GM19455 (cell line): Measurements from ENCODE around the gene EIF4E2.
"Not testable (repeated sequence)": the region's sequence is repeated elsewhere in the genome, so short reads cannot be mapped to it uniquely, and the experiment has no call there.

Source experiments
- ATAC-seq: cut with Tn5 transposase; IDR thresholded peaks from one replicate; pipeline ENCODE4 v1.9.1; 2021; ENCODE audit not compliant: unreplicated experiment

Gene EIF4E2

DNA sequence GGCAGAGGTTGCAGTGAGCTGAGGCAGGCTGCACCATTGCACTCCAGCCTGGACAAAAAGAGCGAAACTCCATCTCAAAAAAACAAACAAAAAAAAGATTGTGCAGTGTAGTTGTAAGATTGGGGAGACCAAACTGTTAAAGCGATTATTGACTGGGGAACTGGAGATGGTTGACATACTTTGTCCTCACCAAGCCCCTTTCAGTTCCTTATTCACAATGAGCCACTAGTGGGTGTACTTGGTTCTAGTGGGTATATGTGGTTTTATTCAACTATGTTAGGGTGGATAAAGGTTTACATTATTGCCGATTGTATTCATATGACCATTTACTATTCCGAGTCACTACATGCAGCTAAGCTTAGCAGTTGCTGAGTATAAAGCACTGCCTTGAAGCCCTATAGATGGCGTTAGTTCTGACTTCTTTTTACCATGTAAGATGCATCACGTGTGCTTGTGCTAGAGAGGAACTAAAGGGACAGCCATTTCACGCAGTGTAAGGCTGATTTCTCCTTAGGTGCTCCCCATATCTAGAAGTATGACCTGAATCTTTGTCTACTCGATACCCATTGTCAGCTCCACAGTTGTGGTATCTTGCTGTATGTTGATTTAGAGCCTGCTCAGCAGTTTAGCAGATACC is 12.1 kb downstream of the EIF4E2 start:
- no peak for ATAC-seq

DNA sequence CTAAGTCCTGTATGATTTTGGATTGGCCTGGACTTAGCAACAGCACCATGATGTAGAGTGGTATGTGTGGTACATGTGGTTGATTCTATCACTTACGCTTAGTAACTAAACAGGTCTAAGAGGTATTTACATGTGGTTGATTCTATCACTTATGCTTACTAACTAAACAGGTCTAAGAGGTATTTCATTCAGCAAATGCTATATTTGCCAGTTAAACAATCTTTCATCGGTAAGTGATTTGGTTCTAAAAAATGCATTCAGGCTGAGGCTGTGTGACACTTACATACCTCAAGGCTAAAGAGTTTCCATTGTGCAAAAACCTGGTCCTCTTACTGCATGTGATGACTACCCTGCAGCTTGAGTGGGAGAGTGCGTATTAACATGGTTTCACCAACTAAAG is 13.1 kb downstream of the EIF4E2 start:
- no peak for ATAC-seq

DNA sequence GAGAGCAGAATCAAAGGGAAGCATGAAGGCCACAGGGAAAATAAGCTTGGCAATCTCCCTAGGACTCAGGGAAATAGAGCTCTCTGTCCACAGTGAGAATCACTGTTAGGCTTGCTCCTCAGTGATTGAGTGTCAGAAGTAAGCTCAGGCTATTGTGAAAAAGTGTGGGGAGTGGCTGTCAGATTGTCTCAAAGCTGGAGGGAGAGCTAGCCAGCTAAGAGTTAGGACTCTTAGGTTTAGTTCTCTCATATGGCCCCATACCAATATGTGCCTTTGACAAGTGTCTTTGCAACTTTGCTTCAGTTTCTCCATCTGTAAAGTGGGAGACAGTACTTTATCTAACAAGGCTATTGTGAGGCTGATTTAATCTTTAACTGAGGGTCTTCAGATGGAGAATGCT is 17.2 kb downstream of the EIF4E2 start:
- ATAC-seq: no peak

- no peak for ATAC-seq
Observed at GRCh38 chr2:232568161-232568560, 17.7 kb downstream of the EIF4E2 start.

DNA sequence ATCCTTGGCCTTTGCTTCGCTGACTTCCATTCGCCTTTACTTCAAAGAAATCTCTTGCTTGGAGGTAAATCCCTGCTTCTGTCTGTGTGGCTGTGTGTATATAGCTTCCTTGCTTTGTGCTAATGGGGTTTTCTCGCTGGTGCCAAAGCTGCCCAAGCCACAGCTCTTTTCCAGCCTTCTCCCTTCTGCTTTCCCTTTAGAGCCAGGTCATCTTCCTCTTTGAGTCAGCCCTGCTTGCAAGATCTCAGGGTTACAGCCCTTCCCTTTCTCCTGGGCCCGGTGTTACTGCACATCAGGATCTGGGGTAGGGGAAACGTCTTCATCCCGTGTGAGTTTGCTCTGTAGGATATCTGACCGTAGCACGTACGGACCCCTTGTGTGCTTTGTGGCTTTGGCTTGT is 19.1 kb downstream of the EIF4E2 start:
- no peak for ATAC-seq

GRCh38 chr2:232570481-232570880 is 20.0 kb downstream of the EIF4E2 start:
- not testable (repeated sequence) for ATAC-seq

- ATAC-seq: no peak
Observed at GRCh38 chr2:232571026-232571474, 20.6 kb downstream of the EIF4E2 start.

DNA sequence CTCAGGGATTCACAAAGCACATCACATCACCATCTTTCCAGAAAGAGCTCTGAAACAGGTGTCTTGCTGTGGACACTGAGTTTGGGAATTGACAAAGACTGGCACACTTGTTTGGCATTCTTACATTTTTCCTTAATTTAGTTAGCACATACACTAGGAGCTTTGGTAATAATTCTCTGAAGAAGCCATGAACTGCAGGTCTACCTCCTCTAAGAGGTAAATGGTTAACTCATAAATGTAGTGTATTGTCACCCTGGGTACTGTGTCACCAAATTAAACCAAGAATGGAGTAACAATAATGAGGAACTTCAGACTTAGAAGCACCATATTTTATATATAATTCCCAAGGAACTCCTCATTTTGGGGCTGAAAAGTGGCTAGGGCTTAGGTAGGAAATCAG is 22.6 kb downstream of the EIF4E2 start:
- ATAC-seq: no peak

DNA sequence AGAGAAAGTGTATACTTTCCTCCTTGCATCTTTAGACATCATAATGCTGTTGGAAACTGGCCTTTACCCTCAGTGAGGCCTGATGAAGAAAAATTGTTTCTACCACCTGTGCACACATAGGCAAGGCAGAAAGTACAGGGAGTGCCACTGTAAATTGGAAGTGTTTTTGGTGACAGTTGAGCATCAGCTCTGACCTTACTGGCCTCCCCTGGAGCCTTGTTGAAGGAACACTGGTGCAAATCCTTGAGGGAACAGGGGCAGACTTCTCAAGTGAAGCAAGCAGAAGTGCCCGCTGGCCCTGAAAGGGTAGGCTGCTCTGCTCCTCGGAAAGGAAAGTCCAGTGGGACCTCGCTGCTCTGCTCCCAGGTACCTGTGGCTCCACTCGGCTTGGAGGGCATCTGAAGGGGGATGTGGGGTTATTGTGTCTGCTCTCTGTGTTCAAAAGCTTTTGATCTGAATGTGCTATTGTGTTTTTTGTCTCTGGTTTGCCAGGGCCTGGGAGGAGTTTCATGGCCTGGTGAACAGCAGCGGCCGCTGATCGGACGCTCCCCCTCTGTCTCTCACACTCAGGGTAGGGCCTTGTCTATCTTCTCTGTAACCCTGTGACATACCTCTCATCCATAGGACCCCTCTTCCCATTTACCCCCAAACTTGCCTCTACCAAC is 23.4 kb downstream of the EIF4E2 start:
- ATAC-seq: no peak

- no peak for ATAC-seq
Observed at GRCh38 chr2:232574674-232575403, 24.4 kb downstream of the EIF4E2 start.

GRCh38 chr2:232575404-232575746 is 24.9 kb downstream of the EIF4E2 start:
- no peak for ATAC-seq

DNA sequence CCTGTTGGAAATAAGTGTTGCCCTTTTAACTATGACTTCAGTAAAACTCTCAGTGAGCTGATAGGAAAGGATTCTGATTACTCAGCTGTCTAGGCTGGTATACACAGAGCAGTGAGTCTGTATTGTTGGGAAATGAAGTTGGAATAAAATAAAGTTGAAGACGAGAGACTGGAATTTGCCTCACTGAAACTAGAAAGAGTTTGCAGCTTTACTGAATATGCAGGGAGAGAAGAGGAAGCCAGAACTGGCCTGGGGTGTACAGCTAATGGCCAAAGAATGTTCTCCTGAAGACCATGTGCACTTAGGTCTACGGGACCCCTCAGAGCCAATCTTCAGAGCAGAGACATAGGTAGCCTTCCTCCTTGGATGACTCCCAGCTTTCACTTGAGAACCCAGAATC is 26.5 kb downstream of the EIF4E2 start:
- ATAC-seq: no peak

DNA sequence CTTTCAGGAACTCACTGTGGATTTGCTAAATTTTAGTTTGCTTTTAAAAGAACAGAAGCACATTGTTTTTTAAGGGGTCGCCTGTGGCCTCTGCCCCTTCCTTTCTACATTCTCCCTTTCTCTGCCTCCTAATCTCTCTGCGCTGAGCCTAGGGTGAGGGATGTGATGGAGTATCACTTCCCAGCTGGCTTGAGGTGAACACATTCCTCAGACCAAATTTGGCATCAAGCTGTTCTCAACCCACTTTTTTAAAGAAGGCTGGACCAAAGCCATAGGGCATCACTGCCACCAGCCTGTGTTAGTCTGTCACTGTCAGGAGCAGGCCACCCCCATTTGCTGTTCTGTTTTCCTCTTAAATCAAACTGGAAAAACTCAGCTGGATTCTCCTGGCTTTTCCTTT is 27.4 kb downstream of the EIF4E2 start:
- no peak for ATAC-seq

- no peak for ATAC-seq
Observed at GRCh38 chr2:232578626-232579025, 28.1 kb downstream of the EIF4E2 start.

GRCh38 chr2:232580648-232580981 is 30.1 kb downstream of the EIF4E2 start:
- no peak for ATAC-seq

- ATAC-seq: no peak
Observed at GRCh38 chr2:232581725-232582124, 31.2 kb downstream of the EIF4E2 start.

DNA sequence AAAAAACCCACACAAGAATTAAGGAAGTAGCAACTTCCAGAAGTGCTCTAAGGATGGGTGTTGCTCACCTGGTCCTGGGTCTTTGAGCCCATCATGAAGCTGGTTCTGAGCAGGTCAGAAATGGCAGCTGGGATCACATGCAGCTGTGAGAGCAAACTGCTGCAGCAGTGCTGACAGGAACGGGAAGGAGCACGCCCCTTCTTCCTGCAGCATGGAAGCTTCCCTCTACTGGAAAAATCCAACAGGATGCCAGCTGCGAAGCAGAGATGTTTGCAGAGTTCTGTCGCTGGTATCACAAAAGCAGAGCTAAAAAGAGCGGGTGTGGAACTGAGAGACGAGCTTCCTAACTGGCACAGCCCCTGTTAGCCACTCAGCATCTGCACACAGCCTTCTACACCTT is 33.7 kb downstream of the EIF4E2 start:
- no peak for ATAC-seq

DNA sequence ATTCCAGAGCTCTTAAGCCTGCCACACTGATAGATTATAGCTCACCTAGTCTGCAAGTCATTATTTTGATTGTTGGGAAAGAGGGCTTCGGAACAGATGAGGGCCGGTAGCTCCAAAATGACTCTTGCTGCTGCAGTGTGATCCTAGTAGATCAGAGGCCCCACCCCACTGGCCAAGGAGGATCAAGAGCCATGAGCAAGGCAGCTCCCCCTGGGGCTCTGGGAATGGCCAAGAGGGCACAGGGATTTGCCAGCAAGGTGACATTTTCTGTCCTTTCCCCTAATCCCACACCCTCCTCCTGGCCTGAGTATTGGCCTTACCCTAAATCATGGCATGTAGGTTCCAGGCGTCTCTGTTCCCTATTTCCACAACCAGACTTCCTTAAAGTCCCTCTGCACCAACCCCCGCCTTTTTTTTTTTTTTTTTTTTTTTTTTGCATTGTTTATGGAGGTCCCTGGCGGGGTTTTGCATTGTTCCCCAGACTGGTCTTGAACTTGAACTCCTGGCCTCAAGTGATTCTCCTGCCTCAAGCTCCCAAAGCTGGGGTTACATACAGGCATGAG is 36.5 kb downstream of the EIF4E2 start:
- ATAC-seq: no peak

DNA sequence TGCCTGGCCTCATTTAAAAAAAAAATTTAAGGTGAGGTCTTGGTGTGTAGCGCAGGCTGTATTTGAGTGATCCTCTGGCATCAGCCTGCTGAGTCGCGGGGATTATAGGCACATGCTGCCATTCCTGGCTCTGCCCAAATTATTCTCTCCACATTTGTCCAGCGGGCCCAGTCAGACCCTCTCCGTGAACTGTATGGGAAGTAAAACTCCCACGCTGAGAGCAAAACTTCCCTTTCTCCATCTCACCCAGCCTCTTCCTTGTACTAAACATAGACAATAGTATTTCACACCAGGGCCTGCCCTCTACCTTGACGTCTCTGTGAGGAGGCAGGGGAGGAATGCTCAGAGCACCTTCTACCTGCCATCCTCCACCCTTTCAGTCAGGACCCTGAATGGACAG is 37.0 kb downstream of the EIF4E2 start:
- no peak for ATAC-seq

GRCh38 chr2:232588031-232588430 is 37.5 kb downstream of the EIF4E2 start:
- no peak for ATAC-seq

DNA sequence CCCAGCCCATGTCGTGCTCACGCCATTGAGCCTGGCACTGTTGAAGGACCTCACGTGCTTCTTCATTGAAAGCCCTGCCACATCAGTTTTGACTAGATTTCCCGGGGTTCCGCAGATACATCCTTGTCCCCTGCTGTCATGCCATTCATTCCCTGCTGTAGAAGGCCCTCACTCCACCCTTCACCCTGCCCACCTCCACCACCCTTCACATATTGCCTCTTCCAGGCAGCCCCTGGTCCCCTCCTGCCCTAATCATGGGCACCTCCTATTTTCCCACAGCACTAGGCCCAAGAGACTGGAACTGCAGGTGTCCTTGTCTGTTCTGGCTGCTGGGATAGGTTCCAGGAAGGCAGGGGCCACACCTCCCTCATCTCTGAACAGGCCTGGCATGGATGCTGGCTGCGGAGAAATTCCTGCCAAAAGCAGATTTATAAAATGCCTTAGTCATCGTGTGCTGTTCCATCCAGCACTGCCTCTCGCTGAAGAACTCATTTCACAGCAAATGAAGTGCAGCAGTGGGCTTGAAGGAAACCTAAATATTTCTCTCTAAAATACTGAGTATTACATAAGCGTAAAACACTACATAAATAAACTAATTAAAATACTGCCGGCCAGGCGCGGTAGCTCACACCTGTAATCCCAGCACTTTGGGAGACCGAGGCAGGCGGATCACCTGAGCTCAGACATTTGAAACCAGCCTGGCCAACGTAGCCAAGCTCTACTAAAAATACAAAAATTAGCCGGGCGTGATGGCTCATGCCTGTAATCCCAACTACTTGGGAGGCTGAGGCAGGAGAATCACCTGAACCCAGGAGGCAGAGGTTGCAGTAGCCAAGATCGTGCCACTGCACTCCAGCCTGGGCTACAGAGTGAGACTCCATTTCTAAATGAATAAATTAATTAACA is 38.4 kb downstream of the EIF4E2 start:
- ATAC-seq: no peak
